ENCODE results near the gene TEX35.
"Not testable (repeated sequence)": the region's sequence is repeated elsewhere in the genome, so short reads cannot be mapped to it uniquely, and the experiment has no call there.

Gene TEX35

DNA sequence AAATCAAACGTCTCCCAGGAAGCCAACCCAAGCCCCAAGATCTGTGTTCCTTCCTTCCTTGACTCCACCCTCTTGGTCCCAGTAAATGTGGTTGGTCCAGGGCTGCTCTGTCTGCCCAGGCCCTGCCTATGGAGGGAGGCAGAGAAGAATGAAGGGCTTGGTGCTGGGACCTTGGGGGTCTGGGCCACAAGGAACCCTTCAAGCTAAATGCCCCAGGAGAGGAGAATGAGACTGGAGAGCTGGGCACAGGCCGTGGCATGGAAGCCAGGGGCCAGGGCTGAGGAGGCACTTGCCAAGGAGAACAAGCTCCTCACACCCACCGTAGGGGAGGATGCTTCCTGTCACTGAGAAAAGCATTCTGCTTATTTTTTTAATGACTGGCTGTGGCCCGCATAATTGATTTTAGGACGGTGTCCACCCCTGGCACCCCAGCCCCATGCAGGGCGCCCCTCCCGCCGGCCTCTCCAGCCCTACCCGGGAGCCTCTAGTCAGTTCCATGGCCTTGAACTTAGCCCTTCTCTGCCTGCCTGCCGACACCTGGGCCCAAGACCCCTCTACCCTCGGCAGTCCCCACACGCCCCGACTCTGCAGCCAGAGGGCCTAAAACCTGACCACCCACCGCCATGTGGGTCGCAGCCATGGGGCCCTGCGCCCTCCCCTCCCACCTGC lies 17.0 kb upstream of the TEX35 start:
- DNase-seq = no peak

DNA sequence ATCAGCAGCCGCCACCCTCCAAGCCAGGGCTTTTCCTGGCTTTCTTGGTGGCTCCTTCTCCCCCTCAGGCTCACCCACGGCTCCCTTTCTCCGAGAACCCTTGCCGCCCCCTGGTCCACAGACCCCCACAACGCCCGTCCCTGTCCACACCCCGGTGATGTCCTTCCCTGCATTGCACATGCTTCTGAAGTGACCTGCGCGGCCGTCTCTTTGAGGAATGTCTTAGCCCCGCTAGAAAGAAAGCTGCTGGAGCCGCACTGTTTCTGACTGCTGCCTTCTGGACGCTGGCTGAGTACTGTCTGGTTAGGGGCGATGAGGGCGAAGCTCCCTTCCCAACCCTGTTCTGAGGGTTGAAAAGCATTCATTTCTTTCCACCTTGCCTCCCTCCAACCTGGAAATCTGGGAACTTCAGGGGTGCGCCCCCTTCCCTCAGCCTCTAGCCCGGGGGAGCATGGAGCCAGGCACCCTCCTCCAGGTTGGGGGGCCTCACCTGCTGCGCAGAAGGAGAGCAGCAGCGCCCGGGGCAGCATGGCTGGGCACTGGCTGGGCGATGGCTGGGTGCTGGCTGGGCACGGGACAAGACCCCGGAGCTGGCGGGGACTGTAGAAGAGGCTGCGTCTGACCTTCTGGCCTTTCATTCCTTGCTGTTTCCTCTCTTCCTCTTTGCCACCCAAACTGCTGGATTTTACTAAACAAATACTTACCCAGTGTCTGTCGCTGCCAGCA lies 16.3 kb upstream of the TEX35 start, which contains the start of gene CLEC20A:
Gene CLEC20A (minus strand): TSS at position 555 of the 726 bp plus-strand sequence. CDS start 25 bp downstream, at position 530.
- DNase-seq = no peak

DNA sequence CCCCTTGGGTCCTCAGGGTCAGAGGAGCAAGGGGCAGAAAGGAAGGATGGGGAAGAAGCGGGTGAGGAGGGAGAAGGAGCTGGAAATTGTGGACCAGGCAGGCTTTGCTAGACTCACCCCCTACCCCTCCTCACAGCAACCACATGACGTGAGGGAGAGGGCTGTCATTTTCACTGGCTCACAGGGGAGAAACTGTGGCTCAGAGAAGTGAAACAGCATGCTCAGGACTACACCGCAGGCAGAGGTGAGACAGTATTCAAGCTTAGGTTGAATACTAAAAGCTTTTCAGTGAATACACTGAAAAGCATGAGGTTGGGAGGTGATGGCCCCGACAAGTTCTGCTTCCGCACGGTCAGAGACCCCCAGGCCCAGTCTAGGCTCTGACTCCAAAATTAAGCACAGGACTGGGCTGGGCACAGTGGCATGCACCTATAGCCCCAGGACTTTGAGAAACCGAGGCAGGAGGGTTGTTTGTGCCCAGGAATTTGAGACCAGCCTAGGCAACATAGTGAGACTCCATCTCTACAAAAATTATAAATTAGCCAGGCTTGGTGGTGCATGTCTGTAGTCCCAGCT lies 14.9 kb upstream of the TEX35 start:
- no peak for DNase-seq

DNA sequence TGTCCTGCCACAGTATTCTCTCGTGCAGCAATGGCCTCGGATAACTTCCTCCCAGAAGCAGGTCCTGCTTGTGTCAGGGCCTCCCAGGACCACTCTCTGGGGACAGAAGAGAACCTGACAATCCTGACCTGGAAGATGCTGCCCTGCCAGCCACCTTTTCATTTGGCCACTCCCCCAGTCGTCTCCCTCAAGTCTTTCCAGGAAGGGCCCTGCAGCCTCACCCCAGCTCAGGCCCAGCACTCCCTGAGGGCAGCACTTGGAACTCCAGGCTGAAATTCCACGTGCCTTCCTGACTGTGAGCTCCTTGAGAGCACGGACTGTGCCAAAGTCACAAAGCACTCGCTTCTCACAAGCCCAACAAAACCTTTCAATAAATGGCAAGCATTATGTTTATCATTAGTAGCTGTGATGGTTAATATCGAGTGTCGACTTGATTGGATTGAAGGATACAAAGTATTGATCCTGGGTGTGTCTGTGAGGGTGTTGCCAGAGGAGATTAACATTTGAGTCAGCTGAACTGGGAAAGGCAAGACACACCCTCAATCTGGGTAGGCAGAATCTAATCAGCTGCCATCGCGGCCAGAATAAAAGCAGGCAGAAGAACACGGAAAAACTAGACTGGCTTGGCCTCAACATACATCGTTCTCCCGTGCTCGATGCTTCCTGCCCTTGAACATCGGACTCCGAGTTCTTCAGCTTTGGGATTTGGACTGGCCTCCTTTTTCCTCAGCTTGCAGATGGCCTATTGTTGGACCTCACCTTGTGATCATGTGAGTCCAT lies 13.8 kb upstream of the TEX35 start:
- no peak for DNase-seq

DNA sequence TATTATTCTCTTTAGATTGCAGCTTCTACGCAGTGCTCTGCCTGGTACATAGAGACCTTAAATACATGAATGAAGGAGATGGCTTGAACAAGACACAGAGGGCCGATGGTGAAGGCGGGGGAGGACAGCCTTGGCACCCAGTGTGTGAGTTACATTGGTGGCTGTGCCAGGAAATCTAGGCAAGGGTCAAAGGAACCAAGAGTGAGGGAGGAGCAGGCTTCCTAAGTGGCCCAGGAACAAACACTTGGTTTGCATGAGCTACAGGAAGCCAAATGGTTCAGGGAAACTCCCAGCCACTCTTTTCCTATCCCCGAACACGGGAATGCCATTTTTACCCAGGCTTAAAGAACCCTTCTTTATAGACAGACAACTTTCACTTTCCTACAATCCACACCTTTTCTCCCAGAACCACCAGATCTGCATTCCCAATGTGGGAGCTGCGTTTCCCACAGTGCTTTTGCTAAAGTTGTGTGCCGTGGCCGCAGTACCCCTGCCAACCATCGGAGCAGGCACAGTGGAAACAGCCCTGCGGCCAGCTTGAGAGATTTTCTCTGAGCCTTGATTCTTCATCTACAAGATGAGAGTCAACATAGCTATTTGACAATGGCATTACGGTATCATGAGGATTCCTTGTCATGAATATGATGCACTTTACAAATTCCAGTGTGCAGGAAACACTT lies 12.7 kb upstream of the TEX35 start:
- no peak for DNase-seq

DNA sequence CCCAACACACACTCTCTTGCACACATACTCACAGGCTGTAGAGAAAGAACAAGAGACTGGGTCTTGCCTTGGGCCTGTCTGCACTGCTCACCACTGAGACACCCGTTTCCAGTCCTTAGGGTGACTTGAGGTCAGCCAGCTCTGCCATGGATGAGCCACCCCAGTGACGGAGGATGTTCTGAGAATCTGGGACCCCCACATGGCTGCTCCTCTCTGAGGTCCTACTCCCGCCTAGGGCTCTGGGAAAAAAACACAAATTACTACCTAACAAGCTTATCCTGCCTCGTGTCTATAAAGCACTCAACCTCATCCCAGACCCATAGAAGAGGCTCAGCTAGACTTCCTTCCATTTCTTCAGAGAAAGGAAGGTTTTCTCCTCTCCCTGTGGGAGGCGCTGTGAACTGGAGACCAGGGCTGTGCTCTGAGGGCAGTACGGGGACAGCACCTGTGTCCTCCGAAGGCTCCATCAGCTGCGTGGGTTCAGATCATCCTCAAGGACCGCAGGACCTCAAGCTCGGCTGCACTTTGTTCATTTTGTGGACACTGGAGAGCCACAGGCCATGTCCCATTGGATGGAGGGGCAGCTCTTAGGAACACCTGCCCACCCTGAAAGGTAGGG lies 11.9 kb upstream of the TEX35 start:
- no peak for DNase-seq

DNA sequence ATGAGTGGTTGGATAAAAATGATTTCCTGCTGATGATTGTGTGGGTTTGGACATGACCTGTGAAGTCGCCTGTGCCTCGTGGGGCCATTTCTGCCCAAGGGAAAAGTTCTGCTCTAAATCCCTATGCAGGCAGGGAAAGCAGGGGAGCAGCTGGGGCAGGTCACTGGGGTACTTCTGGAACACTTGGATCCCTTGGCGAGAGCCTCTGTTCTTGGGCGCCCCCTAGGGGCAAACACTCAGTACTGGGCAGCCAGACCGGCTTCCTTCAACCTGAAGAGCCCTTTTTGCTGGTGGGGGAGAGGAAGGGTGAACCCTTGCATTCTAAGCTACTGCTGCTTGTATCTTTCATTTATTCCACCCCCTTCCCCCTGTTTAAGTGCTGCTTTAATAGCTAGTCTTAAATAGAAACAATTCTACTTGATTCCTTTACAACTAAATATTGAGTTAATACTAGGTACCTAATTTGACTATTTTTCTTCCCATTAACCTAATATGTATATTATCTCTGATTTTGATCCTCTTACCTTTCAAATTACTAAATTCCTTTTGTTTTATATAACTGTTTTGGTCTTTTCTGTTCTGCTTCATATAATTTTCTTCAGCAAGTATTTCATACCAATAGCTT lies 11.1 kb upstream of the TEX35 start:
- DNase-seq = peak; percentile 66

DNA sequence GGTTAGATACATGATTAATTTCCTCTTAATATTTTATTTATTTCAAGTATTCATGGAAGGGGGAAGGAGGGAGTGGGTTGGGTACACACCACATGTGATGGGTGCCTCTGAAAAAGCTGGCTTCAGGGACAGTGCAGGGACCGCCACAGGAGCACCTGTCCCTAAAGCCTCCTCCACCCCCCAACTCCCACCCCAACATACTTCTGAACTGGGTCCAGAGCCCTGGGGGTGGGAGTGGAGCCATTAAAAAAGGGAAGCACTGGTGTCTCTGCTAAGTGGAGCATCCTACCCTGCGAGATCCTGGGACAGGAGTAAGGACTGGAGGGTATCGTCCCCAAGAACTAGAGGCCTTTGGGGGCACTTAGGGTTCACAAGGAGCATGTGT lies 10.6 kb upstream of the TEX35 start:
- DNase-seq = no peak

DNA sequence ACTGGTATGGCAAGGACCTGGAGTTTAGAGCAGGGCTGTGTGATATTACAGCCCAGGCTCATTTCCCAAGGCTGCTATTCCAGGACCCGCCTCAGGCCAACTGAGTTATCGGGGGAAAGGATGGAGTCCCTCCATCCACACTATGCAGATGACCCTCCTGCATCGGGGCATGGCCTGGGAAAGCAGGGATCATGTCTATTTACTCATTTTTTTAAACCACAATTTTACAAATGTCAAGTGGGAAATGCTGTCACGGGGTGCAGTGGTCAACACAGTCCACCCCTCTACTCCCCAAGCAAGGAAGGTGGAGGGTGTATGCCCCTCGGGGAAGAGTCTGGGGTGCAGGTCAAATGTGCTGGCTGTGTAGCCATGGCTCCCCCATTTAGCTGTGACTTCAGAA lies 10.1 kb upstream of the TEX35 start:
- no peak for DNase-seq

DNA sequence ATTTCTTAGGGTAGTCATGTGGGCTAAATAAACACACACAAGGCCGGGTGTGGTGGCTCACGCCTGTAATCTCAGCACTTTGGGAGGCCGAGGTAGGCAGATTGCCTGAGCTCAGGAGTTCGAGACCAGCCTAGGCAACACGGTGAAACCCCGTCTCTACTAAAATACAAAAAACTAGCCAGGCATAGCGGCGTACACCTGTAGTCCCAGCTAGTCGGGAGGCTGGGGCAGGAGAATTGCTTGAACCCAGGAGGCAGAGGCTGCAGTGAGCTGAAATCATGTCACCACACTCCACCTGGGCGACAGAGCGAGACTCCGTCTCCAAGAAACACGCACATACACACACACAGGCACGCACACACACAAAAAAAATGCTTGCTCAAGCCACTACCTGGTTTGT lies 9.6 kb upstream of the TEX35 start:
- DNase-seq = not testable (repeated sequence)

DNA sequence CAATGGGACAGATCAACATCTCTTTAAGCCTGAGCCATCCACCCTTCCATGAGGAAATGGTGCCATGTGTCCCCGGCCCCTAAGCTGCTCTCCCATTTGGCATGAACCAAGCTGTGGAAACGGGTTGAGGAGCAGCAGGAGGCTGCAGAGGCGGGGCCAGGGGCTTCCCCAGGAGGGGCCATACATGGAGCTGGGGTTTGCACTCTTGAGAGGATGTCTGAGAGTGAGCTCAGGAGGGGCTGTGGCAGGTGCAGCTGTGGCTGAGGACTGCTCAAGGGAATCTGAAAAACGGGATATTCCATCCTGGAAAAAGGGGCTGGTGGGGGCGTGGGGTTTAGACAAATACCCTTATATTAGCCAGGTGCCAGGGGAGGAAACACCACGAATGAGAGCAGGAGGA lies 9.1 kb upstream of the TEX35 start:
- no peak for DNase-seq

DNA sequence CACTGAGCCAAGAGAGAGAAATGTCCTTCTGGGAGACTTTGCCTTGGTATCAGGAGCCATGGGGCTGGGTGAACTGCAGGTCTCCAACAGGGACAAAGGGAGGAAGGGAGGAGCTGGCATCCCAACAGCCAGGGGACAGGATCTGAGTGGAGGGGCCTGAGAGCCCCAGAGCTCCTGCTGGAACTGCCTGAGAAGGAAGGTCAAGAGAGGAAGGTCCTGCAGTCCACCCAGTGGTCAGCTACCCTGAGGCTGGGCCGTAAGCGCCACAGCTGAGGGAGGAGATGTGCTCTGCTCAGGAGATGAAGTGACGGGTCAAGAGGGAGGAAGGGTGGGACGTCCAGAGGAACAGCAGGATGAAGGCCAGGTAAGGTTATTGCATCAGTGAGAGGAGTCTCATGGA lies 8.6 kb upstream of the TEX35 start:
- no peak for DNase-seq

DNA sequence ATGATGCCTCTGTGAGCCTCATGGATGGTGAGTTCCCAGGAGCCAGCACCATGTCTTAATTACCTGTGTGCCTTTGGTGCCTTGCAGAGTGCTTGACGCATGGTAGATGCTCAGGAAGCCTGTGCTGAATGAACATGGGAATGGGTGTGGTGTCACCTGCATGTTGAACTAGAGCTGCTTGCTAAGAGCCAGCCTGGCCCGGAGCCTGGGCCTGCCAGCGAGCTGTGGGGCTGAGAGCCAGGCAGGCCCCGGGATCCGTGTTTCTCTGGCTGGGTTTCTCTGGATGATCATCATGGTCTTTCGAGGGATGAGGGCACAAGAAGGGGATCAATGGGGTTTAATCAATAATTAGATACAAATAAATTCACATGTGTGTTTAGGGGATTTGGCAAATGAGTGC lies 6.7 kb upstream of the TEX35 start:
- DNase-seq = no peak

DNA sequence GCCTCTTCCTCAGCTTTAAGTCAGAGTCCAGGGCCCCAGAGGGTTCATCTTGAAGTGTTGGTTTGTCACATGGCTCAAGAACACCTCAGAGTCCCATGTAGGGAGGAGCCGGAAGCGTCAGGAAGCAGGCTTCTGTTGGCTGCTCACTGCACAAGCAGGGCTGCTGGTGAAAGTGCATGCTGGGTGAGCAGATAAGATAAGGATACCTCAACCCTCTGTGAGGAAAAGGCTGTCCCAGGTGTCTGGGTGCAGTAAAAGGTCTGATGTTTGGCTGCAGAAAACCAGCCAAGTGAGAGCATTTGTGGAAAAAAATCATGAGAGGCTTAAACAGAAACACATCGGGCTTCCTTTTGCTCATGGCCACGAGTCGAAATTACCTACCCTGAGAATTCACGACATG lies 6.2 kb upstream of the TEX35 start:
- peak; percentile 55 for DNase-seq

DNA sequence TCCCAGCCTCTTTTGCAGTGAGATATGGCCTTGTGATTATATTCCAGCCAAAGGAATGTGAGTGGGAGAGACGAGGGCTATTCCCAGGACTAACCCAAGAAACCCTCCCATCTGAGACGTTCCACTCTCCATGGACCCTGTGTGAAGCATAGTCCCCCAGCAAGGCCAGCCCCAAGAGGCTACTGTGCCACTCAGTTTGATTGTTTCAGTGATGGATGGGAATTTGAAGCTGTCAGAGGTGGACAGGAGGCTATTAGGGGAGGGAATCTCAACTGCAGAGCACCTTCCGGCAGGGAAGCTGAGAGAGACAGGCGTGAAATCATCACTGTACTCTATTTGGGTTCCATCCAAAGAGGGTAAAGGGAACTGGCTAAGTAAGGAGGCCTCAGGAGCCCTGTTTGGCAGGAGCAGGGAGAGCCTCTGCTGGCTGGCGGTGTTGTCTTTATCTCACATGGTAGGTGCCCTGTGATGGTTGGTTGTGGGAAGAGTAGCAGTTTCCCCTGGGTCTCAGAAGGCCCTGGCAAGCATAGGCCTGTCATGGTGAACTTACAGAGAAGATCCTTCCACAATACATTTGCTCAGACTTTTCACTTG lies 3.4 kb upstream of the TEX35 start:
- DNase-seq = no peak

DNA sequence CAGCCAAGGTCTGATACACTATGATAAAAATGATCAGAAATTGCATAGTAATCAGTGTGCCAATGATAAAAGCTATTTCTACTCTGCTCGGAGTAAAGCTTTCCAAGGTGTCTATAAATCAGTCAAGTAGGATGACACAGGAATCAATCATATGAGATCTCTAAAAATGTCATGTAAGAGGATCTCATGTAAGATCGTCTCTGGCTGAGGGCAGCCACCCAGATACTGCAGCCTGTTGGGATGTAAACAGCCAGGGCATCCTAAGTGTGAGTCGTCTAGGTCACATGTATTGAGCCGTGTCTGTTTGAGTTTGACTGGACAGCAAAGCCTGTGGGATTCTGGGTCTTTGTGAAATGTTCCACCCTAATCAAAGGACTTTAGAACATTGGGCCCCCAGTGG lies 2.8 kb upstream of the TEX35 start:
- no peak for DNase-seq

DNA sequence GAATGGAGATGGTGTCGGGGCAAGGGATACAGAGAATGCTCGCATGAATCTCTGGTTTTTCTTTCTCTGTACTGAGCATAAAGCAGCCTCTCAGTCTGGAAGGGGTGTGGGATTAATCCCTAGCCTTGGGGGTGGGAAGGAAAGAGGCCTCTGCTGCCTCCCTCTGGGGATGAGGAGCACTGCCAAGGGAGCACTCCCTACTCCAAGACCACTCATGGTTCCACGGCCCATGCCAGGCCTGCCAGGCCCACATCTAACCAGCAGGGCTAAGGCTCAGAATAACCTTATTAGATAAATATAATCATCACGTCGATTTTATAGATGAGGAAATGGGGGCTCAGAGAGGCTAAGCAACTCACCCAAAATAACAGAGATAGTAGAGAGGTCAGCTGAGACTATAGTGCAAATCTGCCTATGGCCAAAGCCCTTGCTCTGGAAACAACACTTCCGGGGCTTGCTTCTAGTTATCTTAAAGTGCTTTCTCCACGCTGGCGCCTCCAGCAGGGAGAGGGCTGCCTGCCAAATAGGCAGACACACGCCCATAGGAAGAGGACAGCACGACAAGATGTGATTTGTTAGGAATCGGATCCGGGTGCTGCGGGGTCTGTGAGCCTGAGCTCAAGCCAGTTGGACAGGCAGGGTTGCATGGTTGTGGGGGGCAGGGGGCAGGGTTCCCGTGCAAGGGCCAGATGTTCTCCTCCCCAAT lies 522 bp downstream of the TEX35 start:
- no peak for DNase-seq

DNA sequence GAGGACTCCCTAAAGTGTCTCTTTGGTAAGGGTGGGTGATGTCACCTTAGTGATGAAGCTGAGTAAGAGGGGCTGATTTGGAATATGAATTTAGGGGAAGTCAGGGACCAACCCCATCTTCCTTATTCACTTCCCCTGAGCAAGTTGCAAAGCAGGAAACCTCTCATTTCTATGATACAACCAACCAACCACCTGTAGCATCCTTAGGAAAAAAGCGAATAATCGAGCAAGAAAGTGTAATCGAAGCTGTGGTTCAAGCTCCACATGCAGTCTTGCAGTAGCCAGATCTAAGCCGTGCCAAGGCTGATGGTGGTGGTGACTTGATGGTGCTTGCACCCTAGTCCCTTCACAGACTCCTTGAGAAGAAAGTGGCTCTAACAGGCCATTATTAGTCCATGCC lies 3.2 kb downstream of the TEX35 start:
- DNase-seq = no peak

DNA sequence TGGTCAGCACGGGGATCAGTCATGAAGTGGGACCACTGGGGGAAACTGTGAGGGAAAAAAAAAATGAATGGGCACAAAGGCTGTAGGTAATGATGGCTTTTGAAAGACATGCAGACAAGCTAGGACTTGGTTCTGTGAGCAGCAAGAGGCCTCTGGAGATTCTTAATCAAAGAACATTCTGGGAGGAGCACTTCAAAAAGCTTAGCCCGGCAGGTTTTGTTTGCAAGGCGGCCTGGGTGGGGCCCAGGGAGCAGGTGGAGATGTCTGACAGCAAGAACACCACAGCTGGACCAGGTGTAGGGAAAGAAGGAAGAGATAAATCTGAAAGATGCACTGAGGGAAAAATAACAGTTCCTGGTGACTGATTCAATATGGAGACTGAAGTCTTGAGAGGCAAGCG lies 6.0 kb downstream of the TEX35 start:
- DNase-seq = no peak

DNA sequence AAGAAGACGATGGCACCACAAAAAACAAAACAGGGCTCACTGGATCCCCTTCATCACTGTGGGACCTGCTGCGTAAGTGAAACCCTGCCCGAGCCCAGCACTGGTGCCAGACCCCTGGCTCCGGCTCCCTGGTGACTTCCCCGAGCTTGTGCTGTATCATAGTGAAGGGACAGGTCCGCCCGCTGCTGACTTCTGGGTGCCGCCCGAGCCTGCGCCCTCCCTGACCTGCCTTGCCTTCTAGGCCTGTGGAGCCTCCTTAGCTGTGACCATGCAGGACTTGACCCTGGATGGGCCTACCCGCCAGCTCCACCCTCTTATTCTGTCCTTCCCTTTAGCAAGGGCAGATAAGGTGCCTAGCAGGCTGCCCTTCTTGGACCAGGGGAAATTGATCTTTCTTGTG lies 7.9 kb downstream of the TEX35 start:
- no peak for DNase-seq

DNA sequence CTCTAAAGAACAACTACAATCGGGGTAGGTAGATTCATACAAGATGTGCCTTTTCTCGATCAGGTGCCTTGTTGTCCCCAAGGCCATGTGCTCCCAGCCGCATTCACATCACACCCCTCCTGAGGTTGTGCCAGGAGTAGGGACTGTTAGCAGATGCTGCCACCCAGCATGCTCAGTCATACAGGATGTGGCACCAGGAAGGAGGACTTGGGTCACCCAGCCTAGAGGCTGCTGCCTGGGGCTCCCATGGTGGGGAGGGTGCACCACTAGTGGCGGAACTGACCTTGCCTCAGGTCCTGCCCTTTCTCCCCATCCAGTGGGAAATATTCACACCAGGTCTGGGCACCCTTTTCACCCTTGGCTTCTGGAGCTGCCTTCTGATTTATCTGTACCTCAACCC lies 8.3 kb downstream of the TEX35 start:
- DNase-seq = no peak
